HG03442 (cell line): ENCODE data around the gene ATP5PD.
"Not testable (repeated sequence)": the region's sequence is repeated elsewhere in the genome, so short reads cannot be mapped to it uniquely, and the experiment has no call there.

ENCODE experiments used
- ATAC-seq: cut with Tn5 transposase; IDR thresholded peaks from one replicate; pipeline ENCODE4 v1.9.1; 2021; ENCODE audit warnings: mild to moderate bottlenecking, moderate library complexity; ENCODE audit not compliant: unreplicated experiment

ATP5PD gene

GRCh38 chr17:75059369-75060345 is 12.9 kb upstream of the ATP5PD start:
- no peak for ATAC-seq

DNA sequence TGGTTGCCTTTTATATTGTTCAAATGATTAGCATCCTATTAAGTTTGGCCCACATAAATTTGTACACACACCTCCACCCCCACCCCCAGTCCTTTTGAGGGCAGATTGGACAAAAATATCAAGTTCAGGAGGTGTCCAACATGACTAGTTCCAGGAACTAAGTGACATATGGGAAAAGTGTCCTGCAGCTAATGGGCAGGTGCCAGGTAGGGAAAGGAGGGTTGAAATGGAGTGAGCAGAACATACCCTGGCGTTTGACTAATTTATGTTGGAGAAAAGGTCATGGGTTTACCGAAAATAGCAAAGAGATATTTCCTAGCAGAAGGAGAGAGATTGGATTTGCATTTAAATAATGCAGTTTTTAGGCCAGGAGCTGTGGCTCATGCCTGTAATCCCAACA is 5.2 kb upstream of the ATP5PD start:
- ATAC-seq: no peak

- no peak for ATAC-seq
Observed at GRCh38 chr17:75049706-75050105, 2.9 kb upstream of the ATP5PD start.

DNA sequence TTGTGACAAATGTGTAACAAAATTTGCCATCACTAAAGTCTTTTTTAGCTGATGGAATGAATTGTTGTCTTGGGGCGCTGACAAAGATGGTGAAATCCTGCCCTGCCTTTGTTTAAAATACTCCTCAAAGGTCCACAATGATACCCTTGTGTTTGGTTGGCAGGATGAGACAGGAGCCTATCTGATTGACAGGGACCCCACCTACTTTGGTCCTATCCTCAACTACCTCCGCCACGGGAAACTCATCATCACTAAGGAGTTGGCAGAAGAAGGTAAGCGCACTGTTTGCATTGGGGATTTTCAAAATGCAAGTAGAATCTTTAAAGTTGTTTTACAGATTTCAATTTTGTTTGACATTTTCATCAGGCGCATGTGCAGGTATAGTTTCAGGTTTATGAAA is 2.3 kb upstream of the ATP5PD start:
- no peak for ATAC-seq

DNA sequence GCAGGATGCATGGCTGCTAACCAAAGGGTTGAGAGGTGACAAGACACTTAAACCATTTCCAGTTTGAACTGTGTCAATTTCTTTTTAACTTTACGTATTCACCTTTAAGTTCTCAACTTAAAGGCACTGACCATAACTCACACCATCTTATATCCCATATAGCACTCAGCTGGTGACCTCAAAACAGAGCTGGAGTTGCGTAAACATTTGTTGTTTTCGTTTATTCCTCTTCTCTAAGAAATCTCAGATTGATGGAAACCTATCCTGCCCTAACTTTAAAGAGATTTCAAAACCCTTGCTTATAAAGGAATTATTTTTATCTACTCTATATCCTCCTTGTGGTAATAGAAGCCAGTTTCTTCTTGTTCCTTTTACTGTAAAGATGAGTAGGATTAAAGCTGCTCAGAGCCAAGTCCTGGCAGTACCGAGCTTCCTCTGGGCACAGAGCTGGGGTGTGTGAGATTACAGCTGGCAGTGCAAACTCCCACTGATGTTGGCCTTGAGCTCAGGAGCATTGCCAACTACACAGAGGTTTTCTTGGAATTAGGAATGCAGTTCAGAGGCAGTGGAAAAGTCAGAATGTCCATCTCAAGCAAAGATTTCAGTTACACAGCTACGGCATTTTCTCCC is 1.6 kb upstream of the ATP5PD start:
- no peak for ATAC-seq

- ATAC-seq: peak; percentile 9
Observed at GRCh38 chr17:75047398-75048098, 779 bp upstream of the ATP5PD start.

DNA sequence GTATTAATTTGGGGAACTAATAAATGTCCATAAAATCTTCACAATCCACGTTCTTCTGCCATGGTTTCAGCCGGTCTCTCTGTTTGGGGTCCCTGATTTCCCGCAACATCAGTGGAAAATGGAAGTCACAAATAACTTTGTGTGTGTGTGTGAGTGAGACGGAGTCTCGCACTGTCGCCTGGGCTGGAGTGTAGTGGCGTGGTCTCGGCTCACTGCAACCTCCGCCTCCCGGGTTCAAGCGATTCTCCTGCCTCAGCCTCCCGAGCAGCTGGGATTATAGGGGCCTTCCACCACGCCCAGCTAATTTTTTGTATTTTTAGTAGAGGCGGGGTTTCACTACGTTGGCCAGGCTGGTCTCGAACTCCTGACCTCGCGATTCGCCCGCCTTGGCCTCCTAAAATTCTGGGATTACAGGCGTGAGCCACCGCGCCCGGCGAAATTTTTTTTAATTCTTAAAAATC is 793 bp downstream of the ATP5PD start:
- not testable (repeated sequence) for ATAC-seq

- ATAC-seq: no peak
Observed at GRCh38 chr17:75044716-75045115, 2.1 kb downstream of the ATP5PD start.

DNA sequence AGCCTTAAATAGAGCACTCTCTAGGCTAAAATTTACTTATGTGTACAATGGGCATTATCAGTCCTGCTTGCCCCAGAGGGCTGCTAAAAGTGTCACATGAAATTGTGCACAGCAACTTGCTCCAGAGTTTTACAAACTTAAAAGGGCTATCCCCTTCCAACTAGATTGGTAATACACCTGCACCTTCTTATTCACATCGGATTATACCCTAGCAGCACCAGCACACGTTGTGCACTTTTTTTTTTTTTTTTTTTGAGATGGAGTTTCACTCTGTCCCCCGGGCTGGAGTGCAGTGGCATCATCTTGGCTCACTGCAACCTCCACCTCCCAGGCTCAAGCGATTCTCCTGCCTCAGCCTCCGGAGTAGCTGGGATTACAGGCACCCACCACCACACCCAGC is 3.0 kb downstream of the ATP5PD start:
- ATAC-seq: not testable (repeated sequence)

DNA sequence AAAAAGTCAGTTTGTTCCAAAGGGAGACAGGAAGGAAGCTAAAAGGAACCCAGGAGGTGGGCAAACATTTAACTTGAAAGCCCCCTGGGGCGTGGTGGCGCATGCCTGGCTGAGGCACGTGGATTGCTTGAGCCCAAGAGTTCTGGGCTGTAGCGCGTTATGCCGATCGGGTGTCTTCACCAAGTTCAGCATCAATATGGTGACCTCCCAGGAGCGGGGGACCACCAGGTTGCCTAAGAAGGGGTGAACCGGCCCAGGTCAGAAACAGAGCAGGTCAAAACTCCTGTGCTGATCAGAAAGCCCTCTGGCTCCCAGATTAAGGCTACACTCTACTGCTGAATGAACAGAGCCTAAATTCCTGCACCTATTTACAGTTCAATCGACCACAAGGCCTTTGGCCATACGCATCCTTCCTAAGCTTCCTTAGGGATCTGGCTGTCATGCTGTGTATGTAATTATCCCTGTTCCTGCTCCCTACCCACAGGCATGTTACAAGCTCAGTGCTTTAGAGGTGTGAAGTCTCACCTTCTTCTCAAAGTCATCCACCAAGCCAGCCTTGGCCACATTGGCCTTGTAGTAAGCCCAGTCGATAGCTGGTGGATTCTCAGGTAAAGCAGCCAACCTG is 5.0 kb downstream of the ATP5PD start:
- ATAC-seq: no peak

DNA sequence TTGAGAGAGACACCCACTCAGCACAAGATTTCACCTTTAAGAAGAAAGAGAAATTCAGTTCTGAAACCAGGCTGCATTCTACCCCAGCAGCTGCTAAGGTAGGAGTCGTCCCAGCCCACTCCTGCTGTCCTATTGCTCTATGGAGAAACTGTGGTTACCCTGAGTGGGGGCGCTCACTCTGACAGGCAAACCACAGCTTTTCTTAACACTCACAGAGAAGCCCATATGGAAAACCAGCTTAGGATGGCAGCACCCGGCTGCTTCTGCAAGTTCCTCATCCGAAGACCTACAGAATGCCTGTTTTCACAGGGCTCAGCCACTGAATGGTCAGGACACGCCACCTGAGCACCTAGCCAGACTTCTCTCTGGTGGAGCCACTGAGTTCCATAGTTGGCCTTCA is 7.5 kb downstream of the ATP5PD start:
- no peak for ATAC-seq

DNA sequence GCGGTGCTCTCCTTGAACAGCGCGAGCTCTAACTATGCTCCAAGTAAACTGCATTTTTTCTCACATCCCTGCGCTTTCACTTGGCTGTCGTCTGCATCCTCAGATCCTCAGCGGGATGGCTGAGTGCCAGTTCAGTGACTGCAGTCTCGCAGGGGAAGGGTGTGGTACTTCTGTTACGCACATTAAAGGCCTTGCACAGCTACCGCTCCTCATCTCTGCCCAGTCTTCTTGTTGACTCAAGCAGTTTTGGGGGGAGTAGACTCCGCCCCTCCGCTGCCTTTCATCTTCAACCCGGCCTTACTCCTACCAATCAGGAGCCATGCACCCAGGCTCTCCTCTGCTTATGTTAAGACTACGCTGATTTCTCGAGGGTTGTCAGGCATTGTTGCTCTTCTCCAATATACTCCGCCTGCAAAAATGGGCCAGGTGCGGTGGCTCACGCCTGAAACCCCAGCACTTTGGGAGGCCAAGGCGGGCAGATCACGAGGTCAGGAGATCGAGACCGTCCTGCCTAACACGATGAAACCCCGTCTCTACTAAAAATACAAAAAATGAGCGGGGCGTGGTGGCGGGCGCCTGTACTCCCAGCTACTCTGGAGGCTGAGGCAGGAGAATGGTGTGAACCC is 10.0 kb downstream of the ATP5PD start:
- no peak for ATAC-seq

- ATAC-seq: peak; percentile 34
Observed at GRCh38 chr17:75034236-75034908, 12.4 kb downstream of the ATP5PD start.

- peak; percentile 38 for ATAC-seq
Observed at GRCh38 chr17:75033346-75034235, 13.2 kb downstream of the ATP5PD start.

- no peak for ATAC-seq
Observed at GRCh38 chr17:75032720-75033280, 14.0 kb downstream of the ATP5PD start.

DNA sequence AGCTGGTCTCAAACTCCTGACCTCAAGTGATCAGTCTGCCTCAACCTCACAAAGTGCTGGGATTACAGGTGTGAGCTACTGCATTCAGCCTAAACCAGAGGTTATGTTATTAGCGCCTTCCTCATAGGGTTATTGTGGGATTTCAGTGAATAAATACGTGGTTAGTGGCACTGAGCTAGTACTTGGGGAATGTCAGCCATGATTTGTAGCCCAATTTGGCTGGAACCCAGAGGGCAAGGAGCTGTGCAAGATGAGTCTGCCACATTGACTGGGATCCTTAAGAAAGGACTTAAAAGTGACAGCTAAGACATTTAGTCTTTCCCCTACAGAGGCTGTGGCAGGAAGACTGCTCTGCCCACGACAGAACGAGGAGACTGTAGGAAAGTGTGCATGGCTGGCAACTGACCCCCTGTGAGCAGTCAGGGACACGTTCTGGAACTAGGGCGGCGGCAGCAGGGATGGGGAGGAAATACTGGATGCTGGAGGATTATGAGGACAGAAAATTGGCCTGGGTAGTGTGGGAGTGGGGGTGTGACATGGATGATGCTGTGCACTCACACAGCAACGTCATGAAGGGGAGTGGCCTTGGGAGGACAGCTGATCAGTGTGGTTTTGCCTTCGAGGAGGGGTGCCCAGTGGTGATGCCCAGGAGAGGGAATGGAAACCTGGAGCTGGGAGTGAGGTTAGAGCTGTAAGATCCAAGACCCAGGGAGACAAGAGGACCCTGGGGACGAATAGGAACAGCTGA is 14.6 kb downstream of the ATP5PD start:
- ATAC-seq: no peak

- ATAC-seq: no peak
Observed at GRCh38 chr17:75030161-75030560, 16.6 kb downstream of the ATP5PD start.

GRCh38 chr17:75026650-75027049 is 20.1 kb downstream of the ATP5PD start:
- not testable (repeated sequence) for ATAC-seq
